Skin of body (tissue), 2 donors: Measurements from ENCODE around the gene FOXL3. TPM values are rescaled to one million over a fixed set of nuclear protein-coding genes. Genes with fewer than 3 reads are reported as not detected.
"Not testable (repeated sequence)": the region's sequence is repeated elsewhere in the genome, so short reads cannot be mapped to it uniquely, and the experiment has no call there.

Experiments
- DNase-seq: peaks from one replicate; lab custom pipeline; 2025; lab: John Stamatoyannopoulos, UW
- total RNA-seq: library from RNA; depleted of rRNA; stranded (reverse); fragments of >200 nt; gene quantifications from one replicate; pipeline ENCODE4 v1.2.3, GENCODE V29; 2014

FOXL3 gene
- total RNA-seq, 1 donor from 2014 or later, result not detected

DNA sequence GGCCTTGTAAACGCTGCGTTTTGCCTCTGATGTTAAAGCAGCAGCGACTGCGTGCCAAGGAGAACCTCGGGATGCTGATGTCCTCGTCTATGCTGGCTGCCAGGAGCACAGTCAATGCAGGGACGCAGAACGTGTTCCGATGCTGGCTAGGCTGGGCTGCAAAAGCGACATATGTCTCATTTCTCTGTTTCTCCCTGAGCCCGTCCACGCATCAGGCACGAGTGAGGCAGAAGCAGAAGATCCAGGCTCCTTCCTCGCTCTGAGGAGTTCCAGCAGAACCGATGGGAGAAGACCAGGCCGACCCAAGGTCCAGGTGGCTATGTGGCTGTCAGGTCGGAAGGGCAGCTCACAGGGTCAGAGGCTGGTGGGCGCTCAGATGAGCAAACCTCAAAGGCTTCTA is 3.7 kb upstream of the FOXL3 start:
- DNase-seq, result no peak

DNA sequence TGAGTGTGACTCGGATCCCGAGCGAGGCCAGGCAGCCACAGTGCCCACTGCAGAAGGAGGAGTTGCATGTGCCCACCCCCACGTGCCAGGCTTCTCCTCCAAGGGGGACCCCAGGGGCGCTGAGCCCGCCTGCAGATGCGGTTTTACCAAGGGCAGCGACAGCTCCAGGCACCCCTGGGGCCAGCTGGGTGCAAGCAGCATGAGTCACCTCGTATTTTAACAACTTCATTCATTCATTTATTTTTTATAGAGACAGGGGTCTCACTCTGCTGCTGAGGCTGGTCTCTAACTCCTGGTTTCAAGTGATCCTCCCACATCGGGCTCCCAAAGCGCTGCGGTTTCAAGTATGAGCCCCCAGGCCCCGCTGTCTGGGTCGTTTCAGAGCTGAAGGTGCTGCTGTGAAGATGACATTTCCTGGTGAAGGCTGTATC is 1.3 kb upstream of the FOXL3 start:
- no peak for DNase-seq

DNA sequence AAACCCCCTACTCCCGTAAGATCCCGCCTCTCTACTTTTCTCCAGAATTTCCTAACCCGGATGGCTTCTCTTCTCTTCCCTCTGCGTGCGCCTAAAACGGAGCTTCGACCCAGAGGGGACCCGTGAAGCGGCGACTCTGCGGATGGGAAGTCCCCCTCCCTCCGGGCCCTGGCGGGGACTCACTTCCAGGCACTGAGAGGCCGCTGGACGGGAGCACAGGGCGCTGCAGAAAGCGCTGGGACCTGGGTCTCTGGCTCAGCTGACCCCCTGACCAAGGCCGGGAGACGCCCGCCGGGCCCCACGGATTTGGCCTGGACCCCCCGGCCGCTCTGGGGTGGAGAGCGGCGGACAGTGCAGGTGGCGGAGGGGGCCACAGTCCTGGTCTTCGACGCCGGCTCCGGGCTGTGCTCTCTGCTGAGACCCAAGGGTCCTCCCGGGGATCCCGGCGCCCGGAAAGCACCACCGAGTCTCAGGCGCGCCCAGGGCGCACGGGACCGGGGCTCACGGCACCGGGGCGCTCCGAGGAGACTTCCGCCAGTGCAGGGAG is 688 bp upstream of the FOXL3 start:
- DNase-seq, result no peak

DNA sequence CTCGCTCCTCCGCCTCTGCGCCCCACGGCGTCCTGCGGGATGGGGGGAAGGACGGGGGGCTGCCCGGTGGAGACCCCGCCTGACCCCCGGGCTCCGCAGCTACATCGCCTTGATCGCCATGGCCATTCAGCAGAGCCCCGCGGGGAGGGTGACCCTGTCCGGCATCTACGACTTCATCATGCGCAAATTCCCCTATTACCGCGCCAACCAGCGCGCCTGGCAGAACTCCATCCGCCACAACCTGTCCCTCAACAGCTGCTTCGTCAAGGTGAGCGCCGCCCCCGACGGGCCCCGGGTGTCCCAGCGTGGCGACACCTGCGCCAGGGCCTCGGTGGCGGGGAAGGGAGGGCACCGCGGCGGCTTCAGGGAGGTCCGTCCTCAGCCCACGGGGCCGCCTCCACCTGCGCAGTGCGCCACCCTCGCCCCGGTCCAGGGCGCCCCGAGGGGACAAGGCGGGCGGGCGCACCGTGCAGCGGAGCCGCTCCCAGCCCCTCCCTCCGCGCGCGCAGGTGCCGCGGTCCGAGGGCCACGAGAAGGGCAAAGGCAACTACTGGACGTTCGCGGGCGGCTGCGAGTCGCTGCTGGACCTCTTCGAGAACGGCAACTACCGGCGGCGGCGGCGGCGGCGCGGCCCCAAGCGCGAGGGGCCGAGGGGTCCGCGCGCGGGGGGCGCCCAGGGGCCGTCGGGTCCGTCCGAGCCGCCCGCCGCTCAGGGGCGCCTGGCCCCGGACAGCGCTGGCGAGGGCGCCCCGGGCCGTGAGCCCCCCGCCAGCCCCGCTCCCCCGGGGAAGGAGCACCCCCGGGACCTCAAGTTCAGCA is 793 bp downstream of the FOXL3 start:
- no peak for DNase-seq

DNA sequence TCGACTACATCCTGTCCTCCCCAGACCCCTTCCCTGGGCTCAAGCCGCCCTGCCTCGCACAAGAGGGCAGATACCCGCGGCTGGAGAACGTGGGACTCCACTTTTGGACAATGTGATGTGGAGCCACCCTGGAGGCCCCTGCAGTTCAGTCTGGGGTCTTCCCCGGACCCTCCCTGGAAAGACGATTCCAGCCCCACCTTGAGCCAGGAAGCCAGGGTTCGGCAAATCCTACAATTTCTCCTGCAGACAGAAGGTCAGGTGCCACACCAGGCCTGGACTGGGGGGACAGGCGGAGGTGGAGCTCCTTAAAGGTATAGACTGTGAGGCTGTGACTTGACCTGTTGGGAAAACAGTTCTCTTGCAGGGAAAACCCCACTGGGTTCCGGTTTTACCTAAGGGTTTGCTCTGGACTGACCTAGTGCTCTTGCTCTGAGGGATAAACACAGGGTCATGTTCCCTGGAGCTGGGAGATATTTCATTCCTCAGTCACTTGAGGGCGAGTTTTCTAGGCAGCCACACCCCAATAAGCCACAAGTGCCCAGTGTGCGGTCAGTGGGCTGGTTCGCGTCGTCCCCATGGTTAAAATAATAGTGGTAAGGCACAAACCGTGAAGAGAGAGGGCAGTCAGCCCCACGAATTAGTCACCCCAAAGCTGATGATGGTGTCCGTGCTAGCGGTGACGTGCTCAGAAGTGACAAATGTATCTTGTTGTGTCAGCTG is 1.6 kb downstream of the FOXL3 start:
- DNase-seq, result no peak

DNA sequence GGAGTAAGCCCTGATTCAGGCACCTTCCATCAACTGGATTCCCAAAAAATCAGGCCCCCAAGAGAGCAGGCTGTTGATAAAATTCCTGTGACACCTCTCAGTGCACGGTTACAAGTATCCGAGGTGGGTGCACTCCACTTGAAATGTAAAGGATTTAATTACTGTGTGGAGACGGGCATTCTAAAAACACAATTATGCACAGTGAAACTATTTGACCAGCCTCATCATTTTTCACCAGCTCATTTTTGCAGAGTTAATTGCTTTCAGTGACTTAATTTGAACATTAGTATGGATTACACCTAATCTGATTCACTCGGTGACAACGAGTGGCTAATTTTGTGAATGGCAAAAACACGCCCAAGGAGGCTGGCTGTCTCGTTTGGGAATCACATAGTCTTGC is 2.3 kb downstream of the FOXL3 start:
- no peak for DNase-seq

DNA sequence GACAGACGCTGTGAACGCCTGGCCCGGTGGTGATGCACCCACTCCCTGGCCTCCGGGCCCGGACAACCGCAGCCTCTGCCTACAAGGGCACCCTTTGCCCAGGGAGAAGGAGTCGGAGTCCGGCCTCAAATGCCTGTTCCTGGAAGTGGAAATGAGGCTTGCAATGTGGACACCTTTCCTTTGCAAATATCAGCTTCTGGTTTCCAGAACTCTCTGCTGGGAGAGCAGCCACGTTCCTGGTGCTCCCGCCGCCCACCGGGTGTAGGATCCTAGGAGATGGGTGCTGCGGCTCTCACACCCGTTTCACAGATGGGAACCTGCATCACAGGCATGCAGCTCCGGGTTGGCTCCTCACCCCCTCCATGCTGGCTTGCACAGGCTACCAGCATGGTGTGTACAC is 2.9 kb downstream of the FOXL3 start:
- no peak for DNase-seq

DNA sequence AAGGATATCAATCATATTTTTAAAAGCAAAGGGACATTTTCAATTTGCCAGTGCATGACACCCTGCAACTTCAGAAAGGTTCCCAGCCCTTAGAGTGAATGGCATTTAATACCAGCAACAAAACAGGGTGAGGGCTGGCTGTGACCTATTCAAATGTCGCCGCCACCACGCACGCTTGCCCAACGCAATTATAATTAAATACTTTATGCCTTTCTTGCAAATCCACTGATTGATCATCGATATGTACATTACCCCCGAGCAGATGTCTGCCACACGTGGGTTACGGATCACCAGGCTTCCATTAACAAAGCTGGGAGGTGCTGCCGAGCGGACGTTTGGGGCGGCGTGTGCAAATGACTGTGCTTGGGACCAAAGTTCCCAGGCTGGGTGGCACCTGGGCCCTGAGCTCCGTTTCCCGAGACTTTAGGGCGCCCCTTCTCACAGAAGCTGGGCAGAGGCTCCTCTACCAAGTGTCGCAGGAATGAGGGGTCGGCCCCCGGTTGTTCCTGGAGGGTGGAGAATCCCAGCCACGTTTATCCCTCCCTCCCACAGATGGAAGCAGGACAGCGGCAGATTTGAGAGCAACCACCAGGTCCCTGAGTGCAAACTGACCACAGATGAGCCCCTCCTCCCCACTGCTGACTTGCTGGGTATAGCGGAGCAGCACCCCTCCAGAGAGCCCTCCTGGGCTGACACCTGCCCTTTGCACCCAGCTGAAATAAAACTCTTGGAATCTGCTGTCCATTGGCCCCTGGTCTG is 3.9 kb downstream of the FOXL3 start:
- no peak for DNase-seq

DNA sequence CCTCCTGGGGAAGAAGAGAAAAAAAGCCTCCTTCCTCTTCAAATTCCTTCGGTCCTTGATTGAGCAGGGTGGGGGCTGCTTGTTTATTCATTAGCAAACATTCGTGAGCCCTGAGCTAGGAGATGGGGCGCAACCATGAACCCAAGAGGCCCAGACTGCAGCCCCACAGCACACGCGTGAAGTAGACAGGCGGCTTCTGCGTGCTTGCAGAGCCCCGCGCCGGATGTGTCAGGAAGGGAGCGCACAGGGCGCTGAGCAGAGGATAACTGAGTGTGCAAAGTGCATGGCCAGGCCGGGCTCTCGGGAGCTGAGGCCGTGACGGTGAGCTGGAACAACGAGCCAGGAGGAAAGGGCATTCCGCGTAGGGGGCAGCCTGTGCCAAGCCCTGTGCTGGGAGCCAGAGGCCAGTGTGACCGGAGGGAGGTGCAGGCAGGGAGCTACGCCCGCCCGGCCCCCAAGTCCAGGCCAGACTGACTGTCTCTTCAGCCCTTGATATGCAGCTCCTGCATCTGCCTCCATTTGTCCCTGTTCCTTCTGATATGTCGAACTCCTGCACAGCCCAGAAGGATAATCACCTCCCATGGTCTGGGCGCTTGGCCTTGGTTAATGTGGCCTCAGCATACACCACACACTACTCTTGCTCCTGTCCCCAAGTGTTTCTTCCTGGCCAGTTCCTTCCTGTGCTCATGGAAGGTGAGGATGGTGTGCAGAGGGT is 4.6 kb downstream of the FOXL3 start:
- no peak for DNase-seq

DNA sequence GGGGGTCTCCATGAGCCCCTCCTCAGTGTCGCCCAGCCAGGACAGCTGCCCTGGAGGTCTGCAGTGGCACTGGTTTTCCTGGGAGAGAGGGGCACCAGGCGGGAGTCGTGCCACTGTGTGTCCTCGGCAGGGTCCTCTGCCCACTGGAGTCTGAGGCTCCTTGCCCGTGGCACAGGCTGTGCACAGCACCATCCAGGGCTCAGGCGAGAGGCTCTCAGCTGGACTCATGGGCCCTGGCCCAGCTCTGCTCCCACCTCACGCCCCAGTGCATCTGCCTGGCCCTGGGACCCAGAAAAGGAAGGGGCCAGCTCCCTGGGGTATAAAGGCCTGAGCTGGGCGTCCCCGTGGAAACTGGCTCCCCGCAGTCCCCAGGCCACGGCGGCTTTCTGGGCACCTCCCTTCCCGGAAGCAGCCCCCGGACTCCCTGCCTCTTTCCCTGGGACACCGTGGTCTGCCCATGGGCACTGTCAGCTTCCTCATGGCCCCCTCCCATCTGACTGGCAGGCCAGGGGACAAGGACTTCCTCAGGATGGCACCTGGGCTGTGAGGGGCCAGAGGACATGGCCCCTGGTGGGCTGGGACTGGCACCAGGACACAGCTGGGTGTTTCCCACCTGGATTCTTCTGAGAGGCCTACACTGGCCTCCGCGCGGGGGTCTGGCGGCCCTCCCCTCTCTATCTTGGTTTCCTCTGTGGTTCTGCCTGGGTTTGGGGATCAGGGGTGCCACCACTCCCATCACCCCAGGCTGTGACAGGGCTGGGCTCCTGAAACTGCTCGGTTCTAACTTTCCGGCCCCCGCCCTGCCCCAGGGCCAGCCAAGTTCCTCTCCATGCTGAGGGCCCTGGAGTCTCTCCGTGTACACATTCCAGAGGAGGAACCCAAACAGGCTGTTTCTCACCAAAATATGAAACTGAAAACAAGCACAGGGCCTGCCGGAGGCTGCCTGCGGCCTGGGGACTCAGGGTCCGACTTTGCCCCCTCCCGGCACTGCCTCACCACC is 5.5 kb downstream of the FOXL3 start:
- DNase-seq, result no peak

DNA sequence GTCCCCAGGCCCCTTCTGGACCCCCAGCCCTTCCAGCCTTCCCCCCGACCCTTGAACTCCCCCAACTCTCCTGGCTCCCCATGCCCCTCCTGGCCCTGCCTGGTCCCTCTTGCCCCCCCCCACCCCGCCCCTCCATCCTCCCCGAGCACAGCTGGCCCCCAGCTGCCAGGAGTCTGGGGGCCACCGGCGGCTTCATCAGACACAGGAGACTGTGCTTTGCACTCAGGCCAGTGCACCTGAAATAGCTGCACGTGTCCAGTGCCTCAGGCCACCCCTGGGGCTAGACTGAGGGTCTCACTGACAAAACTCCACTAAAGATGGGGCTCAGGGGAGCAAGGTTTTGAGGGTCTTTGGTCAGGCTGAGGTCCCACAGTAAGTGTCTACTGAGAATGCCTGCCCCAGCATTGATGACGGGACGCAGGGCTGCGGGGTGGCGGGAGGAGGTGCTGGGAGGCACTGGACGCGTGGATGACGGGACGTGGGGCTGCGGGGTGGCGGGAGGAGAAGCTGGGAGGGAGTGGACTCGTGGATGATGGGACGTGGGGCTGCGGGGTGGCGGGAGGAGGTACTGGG is 6.5 kb downstream of the FOXL3 start:
- DNase-seq, result no peak

DNA sequence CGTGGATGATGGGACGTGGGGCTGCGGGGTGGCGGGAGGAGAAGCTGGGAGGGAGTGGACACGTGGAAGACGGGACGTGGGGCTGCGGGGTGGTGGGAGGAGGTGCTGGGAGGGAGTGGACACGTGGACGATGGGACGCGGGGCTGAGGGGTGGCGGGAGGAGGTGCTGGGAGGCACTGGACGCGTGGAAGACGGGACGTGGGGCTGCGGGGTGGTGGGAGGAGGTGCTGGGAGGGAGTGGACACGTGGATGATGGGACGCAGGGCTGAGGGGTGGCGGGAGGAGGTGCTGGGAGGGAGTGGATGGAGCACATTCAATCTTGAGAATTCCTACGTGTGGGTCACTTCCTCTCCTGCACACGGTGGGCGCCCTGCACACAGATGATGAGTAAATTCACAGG is 7.2 kb downstream of the FOXL3 start:
- DNase-seq, result not testable (repeated sequence)

DNA sequence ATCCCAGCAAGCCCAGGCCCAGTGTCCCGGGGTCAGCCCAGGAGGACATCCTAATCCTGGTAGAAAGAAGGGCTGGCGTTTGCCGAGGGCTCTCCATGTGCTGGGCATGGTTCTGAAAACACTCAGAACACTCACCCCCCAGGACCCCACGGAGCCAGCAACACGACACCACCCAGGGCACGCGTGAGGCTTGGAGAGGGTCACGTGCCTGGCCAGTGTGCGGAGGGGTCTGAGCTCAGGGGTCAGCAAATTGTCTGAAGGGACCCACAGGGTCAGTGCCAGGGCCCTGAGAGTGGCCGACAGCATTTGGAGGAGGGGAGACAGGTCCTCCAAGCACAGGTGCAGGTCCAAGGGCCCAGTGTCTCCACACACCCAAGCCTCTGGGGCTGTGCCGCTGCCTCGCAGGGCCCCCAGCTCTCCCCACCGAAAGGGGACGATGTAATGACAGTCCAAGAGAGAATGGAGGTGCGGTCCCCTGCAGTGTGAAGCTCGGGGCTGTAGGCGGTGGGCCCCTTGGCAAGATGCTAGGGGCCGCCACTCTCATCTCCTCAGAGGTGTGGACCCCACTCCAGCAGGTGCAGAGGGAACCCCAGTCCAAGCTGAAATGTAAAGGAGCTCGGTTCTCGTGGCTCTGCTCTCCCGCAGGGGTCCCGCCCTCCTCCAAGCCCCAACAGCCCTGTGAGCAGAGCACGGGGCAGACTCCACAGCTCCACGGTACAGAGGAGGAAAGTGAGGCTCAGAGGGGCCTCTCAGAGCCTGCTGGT is 7.8 kb downstream of the FOXL3 start:
- DNase-seq, result no peak

DNA sequence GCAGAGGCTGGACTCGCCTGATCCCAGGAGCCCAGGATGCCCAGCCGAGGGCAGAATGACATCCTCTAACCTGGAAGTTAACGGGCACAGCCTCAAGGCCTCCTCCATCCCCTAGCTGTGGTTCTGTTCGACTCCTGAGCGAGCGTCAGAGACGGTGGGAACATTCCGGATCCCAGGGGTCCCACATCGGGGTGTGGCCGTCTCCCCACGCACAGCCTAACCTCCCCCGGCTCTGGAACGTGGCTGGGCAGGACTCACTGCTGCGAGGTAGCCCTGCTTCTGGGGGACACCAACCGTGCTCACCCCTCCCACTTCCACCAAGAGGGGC is 8.4 kb downstream of the FOXL3 start:
- no peak for DNase-seq

DNA sequence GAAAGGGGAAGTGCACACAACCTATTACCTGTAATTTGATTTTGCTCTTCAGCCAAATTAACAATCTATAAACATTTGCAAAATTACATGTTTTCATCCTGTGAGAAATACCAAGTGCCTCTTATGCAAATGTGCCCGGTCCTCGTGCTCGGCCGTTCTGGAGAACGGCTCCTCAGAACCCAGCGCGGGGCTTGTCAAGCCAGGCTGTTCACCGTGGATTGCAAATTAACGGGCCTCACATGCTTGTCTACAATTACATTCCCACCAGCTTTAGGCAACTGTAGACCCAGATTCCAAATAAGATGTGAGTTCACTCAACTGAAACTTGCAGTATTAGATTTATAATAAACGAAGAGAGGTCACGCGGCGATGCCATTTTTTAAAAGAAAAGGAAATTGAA is 8.8 kb downstream of the FOXL3 start:
- no peak for DNase-seq

DNA sequence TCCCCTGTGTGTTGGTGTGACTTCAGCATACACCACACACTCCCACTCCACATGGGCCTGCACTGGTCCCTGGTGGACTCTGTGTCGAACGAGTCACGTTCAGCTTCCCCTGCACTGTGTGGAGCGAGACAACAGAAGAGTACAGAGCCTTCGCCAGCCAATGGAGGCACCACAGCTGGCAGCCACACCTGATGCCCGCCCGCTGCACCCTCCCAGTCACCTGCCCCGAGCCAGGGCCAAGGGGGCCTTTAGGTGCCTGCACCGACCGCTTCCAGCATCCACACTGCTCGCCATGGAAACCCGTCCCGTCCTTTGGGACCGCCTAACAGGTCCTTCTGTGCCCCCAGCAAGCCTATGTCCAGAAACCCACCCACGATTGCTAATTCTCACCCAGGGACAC is 9.2 kb downstream of the FOXL3 start:
- DNase-seq, result no peak

DNA sequence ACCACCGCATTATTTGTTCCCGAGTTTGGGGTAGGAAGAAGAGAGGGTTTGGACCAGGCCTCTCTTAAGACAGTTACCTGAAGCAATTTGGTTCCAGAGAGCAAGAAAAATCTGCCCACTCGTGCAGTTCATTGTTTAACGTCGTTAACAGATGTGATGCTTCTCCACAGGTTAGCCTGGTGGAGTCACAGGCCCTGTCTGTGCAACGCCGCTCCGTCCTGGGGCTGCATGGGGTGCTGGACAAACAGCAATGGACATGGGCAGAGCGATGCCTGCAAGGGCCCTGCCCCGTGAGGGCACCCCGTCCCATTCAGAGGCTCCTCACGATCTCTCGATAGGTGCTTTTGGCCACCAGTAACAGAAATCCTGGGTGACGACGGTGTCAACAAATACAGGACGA is 9.7 kb downstream of the FOXL3 start:
- DNase-seq, result no peak

DNA sequence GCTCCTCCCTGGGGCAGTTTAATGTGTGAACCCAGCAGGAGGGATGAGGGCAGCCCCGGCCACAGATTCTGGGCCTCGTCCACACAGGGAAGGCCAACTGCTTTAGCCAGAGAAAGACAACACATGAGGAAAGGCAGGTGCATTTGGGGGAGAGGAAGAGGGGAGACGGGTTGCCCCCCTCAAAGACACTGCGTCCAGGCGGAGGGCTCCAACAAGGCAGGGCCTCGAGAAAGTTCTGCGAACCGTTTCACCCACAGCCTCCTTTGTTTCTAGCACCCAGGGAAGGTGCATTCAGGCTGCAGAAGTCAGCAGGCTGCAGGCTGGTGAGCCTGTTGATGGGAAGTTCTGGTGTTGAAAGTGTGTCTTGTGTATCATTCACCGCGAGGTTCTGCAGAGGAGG is 10.1 kb downstream of the FOXL3 start:
- no peak for DNase-seq
